ENCODE results near the gene TMEM171.

DNA sequence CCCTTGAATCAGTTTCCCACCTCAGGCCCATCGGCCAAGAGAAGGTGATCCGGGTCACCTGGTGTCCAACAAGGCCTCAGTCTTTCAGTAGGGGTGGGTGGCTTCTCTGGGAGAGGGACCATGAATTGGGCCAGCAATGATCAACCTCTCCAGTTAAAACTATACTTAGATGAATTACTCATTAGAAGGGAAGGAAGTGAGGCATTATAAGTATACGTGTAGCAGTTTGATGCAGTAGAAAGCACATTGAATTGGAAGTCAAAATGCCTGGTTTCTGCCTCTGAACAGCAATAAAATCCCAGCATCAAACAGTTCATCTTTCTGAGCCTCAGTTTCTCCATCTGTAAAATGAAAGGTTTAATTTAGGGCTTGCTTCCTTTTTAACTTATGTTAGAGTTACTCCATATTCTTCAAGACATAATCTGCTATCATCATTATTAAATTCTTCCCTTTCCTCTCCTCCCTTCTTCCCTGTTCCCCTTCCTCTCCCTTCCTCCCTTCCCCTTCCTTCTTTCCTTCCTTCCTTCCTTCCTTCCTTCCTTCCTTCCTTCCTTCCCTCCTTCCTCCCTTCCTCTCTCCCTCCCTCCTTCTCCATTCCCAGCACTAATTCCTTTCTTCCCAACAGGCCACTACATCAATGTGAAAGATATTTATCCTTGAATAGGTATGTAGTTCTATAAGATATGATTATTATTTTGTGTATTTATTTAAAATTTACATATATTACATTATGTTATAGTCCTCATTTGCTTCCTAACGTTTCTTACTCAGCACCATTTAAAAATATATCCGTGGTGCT lies 34.0 kb downstream of the TMEM171 start:
- TF ChIP-seq, protein P1, sequence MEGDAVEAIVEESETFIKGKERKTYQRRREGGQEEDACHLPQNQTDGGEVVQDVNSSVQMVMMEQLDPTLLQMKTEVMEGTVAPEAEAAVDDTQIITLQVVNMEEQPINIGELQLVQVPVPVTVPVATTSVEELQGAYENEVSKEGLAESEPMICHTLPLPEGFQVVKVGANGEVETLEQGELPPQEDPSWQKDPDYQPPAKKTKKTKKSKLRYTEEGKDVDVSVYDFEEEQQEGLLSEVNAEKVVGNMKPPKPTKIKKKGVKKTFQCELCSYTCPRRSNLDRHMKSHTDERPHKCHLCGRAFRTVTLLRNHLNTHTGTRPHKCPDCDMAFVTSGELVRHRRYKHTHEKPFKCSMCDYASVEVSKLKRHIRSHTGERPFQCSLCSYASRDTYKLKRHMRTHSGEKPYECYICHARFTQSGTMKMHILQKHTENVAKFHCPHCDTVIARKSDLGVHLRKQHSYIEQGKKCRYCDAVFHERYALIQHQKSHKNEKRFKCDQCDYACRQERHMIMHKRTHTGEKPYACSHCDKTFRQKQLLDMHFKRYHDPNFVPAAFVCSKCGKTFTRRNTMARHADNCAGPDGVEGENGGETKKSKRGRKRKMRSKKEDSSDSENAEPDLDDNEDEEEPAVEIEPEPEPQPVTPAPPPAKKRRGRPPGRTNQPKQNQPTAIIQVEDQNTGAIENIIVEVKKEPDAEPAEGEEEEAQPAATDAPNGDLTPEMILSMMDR (IDR thresholded peaks at IDR 0.05 in 8 of 11, conservative IDR thresholded peaks at IDR 0.05 in 3 of 11): no peak
- TF ChIP-seq POLR2A (IDR thresholded peaks at IDR 0.05): no peak

Measured in spleen (tissue), 7 donors.